Loucy (cell line): ENCODE measurements around the gene CDH20.

Source experiments
- EZH2phosphoT487 ChIP-seq: fragments of 200-600 bp; IDR thresholded peaks from 2 replicates; pipeline ENCODE4 v1.6.1; 2018; ENCODE audit warnings: antibody characterized with exemption, mild to moderate bottlenecking, moderate library complexity, borderline replicate concordance
- TF ChIP-seq, protein P1 (sequence below): fragments of 200-600 bp; sonication (generic); conservative IDR thresholded peaks from 2 replicates; pipeline ENCODE4 v1.5.1; 2014; ENCODE audit warnings: mild to moderate bottlenecking, antibody characterized with exemption, low read length

DNA sequence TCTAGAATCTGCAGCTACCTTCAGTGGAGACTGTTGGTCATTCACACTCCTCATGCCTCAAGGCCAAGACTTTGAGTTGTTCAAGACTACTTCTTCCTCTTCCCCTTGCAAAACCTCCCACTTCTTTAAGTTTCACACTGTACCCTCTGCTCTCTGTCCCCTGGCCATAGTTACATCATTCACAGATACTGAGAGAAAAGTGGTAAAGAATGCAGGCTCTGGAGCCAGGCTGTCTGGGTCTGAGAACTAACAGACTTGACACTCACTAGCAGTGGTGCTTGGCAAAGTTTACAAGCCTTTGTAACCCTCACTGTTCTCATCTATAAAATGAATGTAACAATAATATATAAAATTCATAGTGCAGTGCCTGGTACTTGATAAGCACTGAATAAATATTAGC is 61.8 kb downstream of the CDH20 start:
- TF ChIP-seq, protein P1, sequence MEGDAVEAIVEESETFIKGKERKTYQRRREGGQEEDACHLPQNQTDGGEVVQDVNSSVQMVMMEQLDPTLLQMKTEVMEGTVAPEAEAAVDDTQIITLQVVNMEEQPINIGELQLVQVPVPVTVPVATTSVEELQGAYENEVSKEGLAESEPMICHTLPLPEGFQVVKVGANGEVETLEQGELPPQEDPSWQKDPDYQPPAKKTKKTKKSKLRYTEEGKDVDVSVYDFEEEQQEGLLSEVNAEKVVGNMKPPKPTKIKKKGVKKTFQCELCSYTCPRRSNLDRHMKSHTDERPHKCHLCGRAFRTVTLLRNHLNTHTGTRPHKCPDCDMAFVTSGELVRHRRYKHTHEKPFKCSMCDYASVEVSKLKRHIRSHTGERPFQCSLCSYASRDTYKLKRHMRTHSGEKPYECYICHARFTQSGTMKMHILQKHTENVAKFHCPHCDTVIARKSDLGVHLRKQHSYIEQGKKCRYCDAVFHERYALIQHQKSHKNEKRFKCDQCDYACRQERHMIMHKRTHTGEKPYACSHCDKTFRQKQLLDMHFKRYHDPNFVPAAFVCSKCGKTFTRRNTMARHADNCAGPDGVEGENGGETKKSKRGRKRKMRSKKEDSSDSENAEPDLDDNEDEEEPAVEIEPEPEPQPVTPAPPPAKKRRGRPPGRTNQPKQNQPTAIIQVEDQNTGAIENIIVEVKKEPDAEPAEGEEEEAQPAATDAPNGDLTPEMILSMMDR, result no peak
- TF ChIP-seq EZH2phosphoT487, result no peak
